Left lung (tissue), 10 donors: ENCODE results near the gene TAX1BP3. TPM values are rescaled to one million over a fixed set of nuclear protein-coding genes. Genes with fewer than 3 reads are reported as not detected.

ENCODE experiments used
- ATAC-seq: fragments of 200-7000 bp; cut with Tn5 transposase; one replicate; pipeline ENCODE4 v1.9.1; 2020; ENCODE audit warnings: moderate library complexity
- DNase-seq, 4 donors: peaks; one replicate each; pipeline ENCODE4 v3.0.0-alpha.2; 2013 to 2020
- H3K27ac ChIP-seq, 2 donors: fragments of 200-600 bp; sonication (generic) in 1 of 2; one replicate each; pipeline versions ENCODE4 v1.5.0 to v1.8.0; 2020 to 2021
- H3K27me3 ChIP-seq, 2 donors: fragments of 200-600 bp; sonication (generic) in 1 of 2; one replicate each; pipeline versions ENCODE4 v1.5.0 to v1.8.0; 2020 to 2021
- H3K36me3 ChIP-seq, 2 donors: fragments of 200-600 bp; sonication (generic) in 1 of 2; one replicate each; pipeline versions ENCODE4 v1.5.0 to v1.8.0; 2020 to 2021
- H3K4me1 ChIP-seq, 2 donors: fragments of 200-600 bp; one replicate each; pipeline ENCODE4 v1.8.0; 2021
- H3K4me3 ChIP-seq, 2 donors: fragments of 200-600 bp; sonication (generic) in 1 of 2; one replicate each; pipeline versions ENCODE4 v1.5.0 to v1.8.0; 2020 to 2021; ENCODE audit warnings: mild to moderate bottlenecking in 1 of 2
- H3K9me3 ChIP-seq, 2 donors: fragments of 200-600 bp; sonication (generic) in 1 of 2; one replicate each; pipeline versions ENCODE4 v1.5.0 to v1.8.0; 2020 to 2021
- CTCF ChIP-seq, 2 donors: fragments of 200-600 bp; sonication (generic) in 1 of 2; IDR thresholded peaks; one replicate each; pipeline versions ENCODE4 v1.5.0 to v1.8.0; 2021; ENCODE audit warnings: antibody characterized with exemption in 2 of 2
- intact Hi-C, 2 donors: fragments of 100-400 bp; cut with DNase I; formaldehyde crosslinking; loops; one replicate each; pipeline versions ENCODE4 v1.11.2 to v1.14.2; 2022
- polyA plus RNA-seq, 6 donors: library from polyadenylated mRNA; unstranded; fragments of 120-200 nt; gene quantifications; one replicate each; pipeline ENCODE4 v1.2.1, GENCODE V29; 2013; ENCODE audit not compliant: insufficient read length in 6 of 6
- total RNA-seq, 2 donors: library from RNA; stranded (reverse); fragmentation: NEBNext Ultra II Directional; extraction: Animal tissue kit (Norgen Biotek cat#: 25700); gene quantifications; one replicate each; pipeline ENCODE4 v1.2.1, GENCODE V29; 2021
- donor health status: DM: no; HTN: yes; CAD: no.
- donor health status: DM: no; HTN: no; CAD: no.

The TAX1BP3 gene
- total and polyA plus RNA-seq, 8 donors = 65.2 to 194 (median 86.1) TPM

GRCh38 chr17:3681057-3681456 lies 12.7 kb upstream of the TAX1BP3 start:
- no peak for ATAC-seq
- H3K4me1 ChIP-seq = peaks cover 0 to 6% of the 10 kb centered on the region in 2 donors
- H3K9me3 ChIP-seq = no peaks in the 10 kb centered on the region
- H3K27me3 ChIP-seq = peaks cover 0 to 73% of the 10 kb centered on the region in 2 donors
- no peak overlapping the region for H3K4me3 ChIP-seq
- intact Hi-C loops = no loop called here
- no peaks in the 10 kb centered on the region for H3K36me3 ChIP-seq
- TF ChIP-seq CTCF (IDR thresholded peaks at IDR 0.05) = no peak
- DNase-seq = no peak
- no peak overlapping the region for H3K27ac ChIP-seq

GRCh38 chr17:3679531-3680126 lies 11.3 kb upstream of the TAX1BP3 start:
- H3K4me3 ChIP-seq = no peak overlapping the region
- H3K27ac ChIP-seq = no peak overlapping the region
- peaks cover 0 to 64% of the 10 kb centered on the region in 2 donors for H3K27me3 ChIP-seq
- H3K4me1 ChIP-seq = peaks cover 0 to 6% of the 10 kb centered on the region in 2 donors
- ATAC-seq (no peak), DNase-seq (no peak)
- no peaks in the 10 kb centered on the region for H3K9me3 ChIP-seq
- no peak for TF ChIP-seq CTCF (IDR thresholded peaks at IDR 0.05)
- H3K36me3 ChIP-seq = no peaks in the 10 kb centered on the region
- intact Hi-C loops = no loop called here

GRCh38 chr17:3678821-3679530 lies 10.6 kb upstream of the TAX1BP3 start:
- H3K27me3 ChIP-seq = peaks cover 0 to 58% of the 10 kb centered on the region in 2 donors
- peaks cover 0 to 6% of the 10 kb centered on the region in 2 donors for H3K4me1 ChIP-seq
- H3K9me3 ChIP-seq = no peaks in the 10 kb centered on the region
- DNase-seq (no peak), ATAC-seq (no peak)
- no peaks in the 10 kb centered on the region for H3K36me3 ChIP-seq
- no peak overlapping the region for H3K27ac ChIP-seq
- intact Hi-C loops = no loop called here
- TF ChIP-seq CTCF (IDR thresholded peaks at IDR 0.05) = no peak
- H3K4me3 ChIP-seq = no peak overlapping the region

GRCh38 chr17:3678095-3678820 lies 9.9 kb upstream of the TAX1BP3 start:
- no peak overlapping the region for H3K4me3 ChIP-seq
- H3K4me1 ChIP-seq = peaks cover 0 to 6% of the 10 kb centered on the region in 2 donors
- peaks cover 0 to 50% of the 10 kb centered on the region in 2 donors for H3K27me3 ChIP-seq
- H3K27ac ChIP-seq = no peak overlapping the region
- no peak for DNase-seq
- peak; percentile 15 for ATAC-seq
- no peaks in the 10 kb centered on the region for H3K9me3 ChIP-seq
- TF ChIP-seq CTCF (IDR thresholded peaks at IDR 0.05) = no peak
- no peaks in the 10 kb centered on the region for H3K36me3 ChIP-seq
- intact Hi-C loops = no loop called here

- no peaks in the 10 kb centered on the region for H3K9me3 ChIP-seq
- ATAC-seq (no peak), DNase-seq (no peak)
- no peak for TF ChIP-seq CTCF (IDR thresholded peaks at IDR 0.05)
- no peaks in the 10 kb centered on the region for H3K36me3 ChIP-seq
- H3K4me1 ChIP-seq = no peaks in the 10 kb centered on the region
- peaks cover 0 to 27% of the 10 kb centered on the region in 2 donors for H3K27me3 ChIP-seq
- no peak overlapping the region for H3K27ac ChIP-seq
- intact Hi-C loops = no loop called here
- no peak overlapping the region for H3K4me3 ChIP-seq
Measured at GRCh38 chr17:3675886-3676285, 7.5 kb upstream of the TAX1BP3 start.
